HG03025 (cell line): Measurements from ENCODE around the gene NOB1.

ENCODE experiments used
- ATAC-seq: cut with Tn5 transposase; IDR thresholded peaks from one replicate; pipeline ENCODE4 v1.9.1; 2021; ENCODE audit warnings: mild to moderate bottlenecking, moderate library complexity; ENCODE audit not compliant: unreplicated experiment, low FRiP score

NOB1 gene

GRCh38 chr16:69724414-69724873 is 30.3 kb downstream of the NOB1 start:
- ATAC-seq: no peak

- no peak for ATAC-seq
Observed at GRCh38 chr16:69721441-69721957, 33.2 kb downstream of the NOB1 start.

DNA sequence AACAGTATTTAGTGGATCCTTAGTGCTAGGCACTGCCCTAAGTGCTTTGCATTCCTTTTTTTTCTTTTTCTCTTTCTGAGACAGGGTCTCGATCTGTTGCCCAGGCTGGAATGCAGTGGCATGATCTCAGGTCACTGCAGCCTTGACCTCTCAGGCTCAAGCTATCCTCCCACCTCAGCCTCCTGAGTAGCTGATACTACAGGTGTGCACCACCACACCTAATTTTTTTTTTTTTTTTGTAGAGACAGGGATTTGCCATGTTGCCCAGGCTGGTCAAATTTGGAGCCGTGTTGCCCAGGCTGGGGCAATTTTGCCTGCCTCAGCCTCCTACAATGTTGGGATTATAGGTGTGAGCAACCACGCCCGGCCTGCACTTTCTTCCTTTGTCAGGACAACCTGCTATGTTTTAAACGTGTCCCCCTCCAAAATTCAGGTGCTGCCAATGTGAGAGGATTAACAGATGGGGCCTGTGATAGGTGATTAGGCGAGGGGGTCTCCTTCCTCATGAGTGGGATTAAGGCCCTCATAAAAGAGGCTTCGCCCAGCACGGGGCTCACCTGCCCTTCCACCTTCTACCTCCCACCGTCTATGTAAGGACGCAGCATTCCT is 33.8 kb downstream of the NOB1 start:
- no peak for ATAC-seq

DNA sequence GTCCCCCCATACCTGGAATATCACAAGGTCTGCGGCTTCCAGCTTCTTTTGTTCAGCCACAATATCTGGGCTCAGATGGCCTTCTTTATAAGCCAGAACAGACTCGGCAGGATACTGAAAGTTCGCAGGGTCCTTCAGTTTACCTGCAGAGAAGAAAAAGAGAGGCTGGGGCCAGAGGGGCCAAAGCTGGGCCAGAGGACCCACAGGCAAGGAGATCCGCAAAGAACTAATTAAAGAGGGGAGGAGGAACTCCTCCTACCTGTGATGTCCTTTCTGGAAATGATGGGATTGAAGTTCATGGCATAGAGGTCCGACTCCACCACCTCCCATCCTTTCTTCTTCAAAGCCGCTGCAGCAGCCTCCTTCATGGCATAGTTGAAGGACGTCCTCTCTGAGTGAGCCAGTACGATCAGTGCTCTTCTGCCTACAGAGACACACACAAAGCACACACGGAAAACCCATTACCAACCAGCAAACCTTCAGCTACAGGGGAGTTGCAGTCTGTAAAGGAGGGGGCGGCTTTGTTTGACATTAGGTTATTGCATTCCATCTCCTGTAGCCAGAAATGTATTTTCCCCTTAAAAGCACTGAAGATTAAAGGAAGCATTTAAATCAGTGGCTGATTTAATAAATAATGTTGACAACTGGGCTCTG is 36.5 kb downstream of the NOB1 start:
- ATAC-seq: no peak

DNA sequence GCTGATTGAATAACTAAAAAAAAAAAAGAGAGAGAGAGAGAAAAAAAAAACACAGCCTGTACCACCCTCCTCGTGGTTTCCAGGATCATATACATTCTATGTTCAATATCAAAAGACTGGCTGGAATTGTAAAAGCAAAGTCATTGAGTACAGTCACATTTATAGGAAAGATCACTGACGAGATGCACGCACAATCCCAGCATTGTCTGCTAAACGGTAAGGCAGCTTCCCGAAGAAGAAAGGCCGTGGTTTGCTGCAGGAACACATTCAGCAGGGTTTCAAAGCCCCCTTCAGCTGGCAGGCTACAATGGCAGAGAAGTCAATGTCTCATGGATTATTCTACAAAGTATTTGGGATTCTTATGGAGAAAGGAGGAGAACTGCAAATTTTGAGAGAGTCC is 37.7 kb downstream of the NOB1 start:
- no peak for ATAC-seq

DNA sequence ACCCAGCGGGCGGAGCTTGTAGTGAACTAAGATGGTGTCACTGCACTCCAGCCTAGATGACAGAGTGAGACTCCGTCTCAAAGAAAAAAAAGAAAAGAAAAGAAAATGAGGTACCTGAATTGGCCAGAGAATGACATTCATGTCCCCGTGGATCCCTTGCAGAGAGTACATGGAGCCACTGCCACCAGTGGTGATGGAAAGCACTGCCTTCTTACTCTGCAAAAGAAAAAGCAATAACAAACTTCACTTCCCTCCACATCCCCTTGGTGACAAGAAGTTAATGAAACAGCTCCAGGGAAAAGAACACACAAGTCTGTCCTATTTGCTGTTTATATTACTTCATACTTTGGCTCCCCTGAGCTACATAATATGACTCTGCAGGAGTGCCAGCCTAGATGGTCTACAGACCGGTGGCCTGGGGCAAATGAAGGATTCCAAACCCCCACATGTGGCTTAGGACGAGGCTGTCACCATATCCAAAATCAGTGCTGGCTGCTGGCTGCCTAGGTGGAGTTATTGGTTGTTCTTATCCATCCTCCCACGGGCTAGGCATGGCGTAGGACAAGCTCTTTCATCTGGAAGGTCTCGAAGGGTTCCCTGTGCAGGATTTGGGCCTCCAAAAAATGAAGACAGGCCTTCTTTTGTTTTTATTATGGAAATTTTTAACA is 41.7 kb downstream of the NOB1 start:
- ATAC-seq: no peak

DNA sequence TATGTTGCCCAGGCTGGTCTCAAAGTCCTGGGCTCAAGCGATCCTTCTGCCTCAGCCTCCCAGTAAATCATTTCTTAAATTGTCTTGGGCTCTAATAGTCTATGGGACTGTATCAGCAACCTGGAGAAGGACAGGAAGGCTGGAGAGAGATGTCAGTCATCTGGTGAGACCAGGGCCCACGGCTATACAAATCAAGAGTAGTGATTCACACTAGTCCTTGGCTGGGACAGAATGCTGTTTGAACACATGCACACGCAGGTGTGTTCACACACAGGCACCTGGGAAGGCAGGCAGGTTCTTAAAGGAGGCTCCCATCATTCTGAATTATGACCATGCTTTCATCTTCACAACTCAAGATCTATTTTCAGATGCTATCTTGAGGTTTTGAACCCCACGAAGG is 42.4 kb downstream of the NOB1 start:
- no peak for ATAC-seq

DNA sequence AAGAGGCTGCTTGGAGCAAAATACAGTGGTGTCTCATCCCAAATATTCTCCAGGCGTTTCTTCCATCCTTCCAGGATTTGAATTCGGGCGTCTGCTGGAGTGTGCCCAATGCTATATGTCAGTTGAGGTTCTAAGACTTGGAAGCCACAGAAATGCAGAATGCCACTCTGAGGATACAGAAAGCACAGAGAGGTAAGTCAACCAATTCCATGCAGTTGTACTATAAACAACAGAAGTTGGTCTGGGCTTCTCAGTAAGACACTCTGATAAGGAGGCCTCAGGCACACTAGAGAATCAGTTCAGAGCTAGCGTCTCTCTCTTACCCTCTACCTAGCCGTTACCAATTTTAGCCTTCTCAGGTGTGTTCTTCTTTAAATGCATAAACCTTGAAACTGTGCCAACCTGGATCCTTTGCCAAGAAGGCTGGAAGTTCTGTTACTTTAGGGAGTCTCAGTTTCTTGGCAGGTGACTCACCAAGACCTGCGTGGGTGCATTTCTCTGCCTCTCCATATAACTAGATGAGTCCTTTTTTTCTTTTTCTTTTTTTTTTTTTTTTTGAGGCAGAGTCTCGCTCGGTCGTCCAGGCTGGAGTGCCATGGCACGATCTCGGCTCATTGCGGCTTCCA is 43.5 kb downstream of the NOB1 start:
- ATAC-seq: no peak

- no peak for ATAC-seq
Observed at GRCh38 chr16:69709456-69710084, 45.2 kb downstream of the NOB1 start.

DNA sequence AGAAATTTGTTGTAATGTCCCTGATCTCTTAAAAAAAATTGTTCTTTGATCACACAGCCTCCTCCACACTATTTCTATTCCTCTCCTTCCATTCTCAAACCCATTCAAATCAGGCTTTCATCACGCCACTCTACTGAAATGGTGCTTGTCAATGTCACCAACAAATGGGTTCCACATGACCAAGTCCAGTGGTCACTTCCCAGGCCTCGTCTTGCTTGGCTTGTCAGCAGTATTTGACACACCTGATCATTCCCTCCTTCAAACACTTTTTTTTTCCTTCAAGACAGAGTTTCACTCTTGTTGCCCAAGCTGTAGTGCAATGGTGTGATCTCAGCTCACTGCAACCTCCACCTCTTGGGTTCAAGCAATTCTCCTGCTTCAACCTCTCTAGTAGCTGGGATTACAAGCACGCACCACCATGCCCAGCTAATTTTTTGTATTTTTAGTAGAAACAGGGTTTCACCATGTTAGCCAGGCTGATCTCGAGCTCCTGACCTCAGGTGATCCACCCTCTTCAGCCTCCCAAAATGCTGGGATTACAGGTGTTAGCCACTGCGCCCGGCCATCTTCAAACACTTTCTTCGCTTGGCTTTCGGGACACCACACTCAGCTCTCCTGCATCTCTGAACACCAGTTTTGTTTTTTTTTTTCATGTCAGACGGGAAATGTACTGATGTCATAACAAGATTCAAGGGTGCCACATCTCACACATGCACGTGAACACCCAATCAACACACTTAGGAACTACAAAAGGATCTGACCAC is 46.6 kb downstream of the NOB1 start:
- ATAC-seq: no peak

GRCh38 chr16:69706975-69707340 is 47.8 kb downstream of the NOB1 start:
- ATAC-seq: no peak

DNA sequence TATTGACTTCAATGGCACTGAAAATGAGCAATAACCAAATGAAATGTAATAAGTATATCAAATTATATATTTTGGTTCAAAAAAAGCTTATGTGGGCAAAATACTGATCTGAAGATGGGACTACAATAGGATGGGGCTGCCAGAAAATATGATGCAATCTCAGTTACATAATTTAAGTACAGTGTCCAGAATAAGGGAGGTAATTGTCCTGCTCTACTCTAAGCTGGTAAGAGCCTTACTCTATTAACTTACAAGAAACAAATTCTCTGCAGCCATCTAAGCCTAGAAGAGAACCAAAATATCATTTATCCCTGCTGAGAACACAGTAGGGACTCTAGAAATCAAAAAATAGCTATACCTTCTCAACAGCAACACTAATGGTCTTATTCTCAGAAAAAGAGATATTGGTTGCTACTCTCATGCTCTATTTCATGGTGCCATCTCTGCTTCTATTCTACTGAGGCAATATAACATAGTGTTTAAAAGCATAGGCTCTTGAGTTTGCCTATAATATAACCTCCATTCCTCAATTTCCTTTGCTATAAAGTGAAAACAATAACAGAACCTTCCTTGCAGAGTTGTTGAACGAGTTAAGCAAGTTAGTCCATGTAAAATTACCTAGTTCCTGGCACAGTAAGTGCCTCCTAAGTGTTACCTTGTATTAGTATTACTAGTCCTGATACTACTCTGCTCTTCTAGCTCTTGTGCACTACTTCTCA is 48.3 kb downstream of the NOB1 start:
- no peak for ATAC-seq

DNA sequence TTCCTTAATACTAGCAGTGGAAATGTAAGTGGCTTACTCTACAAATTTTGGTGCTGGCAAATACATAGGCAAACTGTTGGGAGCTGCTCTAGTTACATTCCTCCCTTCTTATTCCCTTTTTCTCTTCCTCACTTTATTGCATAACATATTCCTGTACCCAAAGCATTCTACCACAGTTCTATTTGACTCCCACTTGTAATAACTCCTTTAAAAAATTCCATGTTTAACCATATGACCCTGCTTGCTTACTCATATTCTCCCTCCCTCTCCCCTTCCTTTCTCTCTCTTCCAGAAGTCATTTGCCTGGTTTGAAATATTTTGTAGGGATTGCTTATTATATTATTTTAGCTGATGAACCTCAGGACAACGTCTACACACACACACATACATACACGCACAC is 51.1 kb downstream of the NOB1 start:
- ATAC-seq: no peak

DNA sequence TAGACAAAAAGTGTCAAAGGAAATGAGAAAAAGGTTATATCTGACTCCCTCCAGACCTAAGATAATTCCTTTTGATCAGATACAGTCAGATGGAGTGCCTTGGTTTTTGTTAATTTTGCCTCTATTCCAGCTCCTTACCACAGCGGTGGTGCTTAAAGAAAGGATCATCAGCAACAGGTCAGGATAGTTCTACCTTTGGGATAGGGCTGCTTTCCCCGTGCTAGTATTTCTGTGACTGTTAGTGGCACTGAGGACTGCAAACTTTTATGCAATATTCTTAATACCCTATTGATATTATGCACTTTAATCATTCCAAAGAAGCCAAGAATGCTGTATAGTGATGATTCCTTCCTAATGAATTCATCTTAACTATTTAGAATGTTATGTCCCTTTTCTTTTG is 52.9 kb downstream of the NOB1 start:
- ATAC-seq: no peak

- no peak for ATAC-seq
Observed at GRCh38 chr16:69701452-69701851, 53.3 kb downstream of the NOB1 start.

- ATAC-seq: no peak
Observed at GRCh38 chr16:69699915-69700314, 54.8 kb downstream of the NOB1 start.

GRCh38 chr16:69698404-69698803 is 56.3 kb downstream of the NOB1 start:
- no peak for ATAC-seq

DNA sequence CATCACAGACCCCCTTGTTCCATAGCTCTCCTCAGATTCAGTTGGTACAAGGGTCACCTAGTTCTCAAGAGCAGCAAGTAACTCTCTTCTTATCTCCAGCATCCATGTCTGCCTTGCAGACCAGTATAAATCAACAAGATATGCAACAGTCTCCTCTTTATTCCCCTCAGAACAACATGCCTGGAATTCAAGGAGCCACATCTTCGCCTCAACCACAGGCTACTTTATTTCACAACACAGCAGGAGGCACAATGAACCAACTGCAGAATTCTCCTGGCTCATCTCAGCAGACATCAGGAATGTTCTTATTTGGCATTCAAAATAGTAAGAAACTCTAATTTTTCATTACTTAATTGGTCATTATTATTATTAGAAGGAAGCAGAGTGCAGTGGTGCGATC is 60.8 kb downstream of the NOB1 start:
- no peak for ATAC-seq
